PFSK-1 (cell line): ENCODE results near the gene MAPRE2.

Source experiments
- FOXP2 ChIP-seq: optimal IDR thresholded peaks from 2 replicates; pipeline ENCODE3; 2011; ENCODE audit warnings: borderline replicate concordance, control low read depth, inconsistent platforms; ENCODE audit not compliant: insufficient read depth; ENCODE audit errors: extremely low read length, extremely low read depth
- POLR2AphosphoS5 ChIP-seq: IDR thresholded peaks from 2 replicates; pipeline ENCODE4 v1.6.1; 2012; ENCODE audit warnings: low read depth, mild to moderate bottlenecking, control low read depth, low read length, moderate library complexity
- SIN3A ChIP-seq: IDR thresholded peaks from 2 replicates; pipeline ENCODE4 v1.6.1; 2012; ENCODE audit warnings: mild to moderate bottlenecking, low read length, moderate library complexity, borderline replicate concordance; ENCODE audit not compliant: insufficient read depth
- TAF1 ChIP-seq: IDR thresholded peaks from 2 replicates; pipeline ENCODE4 v1.6.1; 2012; ENCODE audit warnings: low read length, control low read depth, borderline replicate concordance; ENCODE audit not compliant: insufficient read depth
- TF ChIP-seq, protein P1 (sequence below), 2 experiments: IDR thresholded peaks; 2 replicates each; pipeline versions ENCODE4 v1.6.1 to v1.8.0; 2011 to 2012; ENCODE audit warnings: low read depth in 2 of 2, low read length in 2 of 2, control low read depth in 1 of 2, inconsistent platforms in 1 of 2, mild to moderate bottlenecking in 1 of 2, moderate library complexity in 1 of 2; ENCODE audit not compliant: insufficient read depth in 1 of 2

Gene MAPRE2

DNA sequence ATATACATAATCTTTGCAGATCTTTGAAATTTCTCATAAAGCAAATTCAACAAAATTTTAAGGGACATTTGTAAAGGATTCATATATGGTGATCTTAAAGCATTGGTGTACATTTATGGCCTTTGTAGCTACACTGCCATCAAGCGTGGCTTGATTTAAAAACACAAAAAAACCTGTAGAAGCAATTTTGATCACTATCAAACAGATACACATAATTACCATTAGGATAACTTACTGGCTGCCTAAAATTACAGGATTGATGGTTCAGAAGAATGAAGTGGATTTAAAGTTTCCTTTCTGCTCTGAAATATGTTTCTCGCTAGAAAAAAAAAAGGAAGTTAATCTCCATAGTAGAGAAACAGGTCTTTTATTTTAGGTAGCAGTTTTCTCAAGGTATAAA, 31.4 kb downstream of the MAPRE2 start:
- TF ChIP-seq TAF1, result no peak
- no peak for TF ChIP-seq SIN3A
- TF ChIP-seq FOXP2, result no peak
- TF ChIP-seq, protein P1, sequence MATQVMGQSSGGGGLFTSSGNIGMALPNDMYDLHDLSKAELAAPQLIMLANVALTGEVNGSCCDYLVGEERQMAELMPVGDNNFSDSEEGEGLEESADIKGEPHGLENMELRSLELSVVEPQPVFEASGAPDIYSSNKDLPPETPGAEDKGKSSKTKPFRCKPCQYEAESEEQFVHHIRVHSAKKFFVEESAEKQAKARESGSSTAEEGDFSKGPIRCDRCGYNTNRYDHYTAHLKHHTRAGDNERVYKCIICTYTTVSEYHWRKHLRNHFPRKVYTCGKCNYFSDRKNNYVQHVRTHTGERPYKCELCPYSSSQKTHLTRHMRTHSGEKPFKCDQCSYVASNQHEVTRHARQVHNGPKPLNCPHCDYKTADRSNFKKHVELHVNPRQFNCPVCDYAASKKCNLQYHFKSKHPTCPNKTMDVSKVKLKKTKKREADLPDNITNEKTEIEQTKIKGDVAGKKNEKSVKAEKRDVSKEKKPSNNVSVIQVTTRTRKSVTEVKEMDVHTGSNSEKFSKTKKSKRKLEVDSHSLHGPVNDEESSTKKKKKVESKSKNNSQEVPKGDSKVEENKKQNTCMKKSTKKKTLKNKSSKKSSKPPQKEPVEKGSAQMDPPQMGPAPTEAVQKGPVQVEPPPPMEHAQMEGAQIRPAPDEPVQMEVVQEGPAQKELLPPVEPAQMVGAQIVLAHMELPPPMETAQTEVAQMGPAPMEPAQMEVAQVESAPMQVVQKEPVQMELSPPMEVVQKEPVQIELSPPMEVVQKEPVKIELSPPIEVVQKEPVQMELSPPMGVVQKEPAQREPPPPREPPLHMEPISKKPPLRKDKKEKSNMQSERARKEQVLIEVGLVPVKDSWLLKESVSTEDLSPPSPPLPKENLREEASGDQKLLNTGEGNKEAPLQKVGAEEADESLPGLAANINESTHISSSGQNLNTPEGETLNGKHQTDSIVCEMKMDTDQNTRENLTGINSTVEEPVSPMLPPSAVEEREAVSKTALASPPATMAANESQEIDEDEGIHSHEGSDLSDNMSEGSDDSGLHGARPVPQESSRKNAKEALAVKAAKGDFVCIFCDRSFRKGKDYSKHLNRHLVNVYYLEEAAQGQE (IDR thresholded peaks at IDR 0.05; ENCODE audit: insufficient read depth in 1 of 2, low read depth in 2 of 2, low read length in 2 of 2), result no peak
- no peak for TF ChIP-seq POLR2AphosphoS5

DNA sequence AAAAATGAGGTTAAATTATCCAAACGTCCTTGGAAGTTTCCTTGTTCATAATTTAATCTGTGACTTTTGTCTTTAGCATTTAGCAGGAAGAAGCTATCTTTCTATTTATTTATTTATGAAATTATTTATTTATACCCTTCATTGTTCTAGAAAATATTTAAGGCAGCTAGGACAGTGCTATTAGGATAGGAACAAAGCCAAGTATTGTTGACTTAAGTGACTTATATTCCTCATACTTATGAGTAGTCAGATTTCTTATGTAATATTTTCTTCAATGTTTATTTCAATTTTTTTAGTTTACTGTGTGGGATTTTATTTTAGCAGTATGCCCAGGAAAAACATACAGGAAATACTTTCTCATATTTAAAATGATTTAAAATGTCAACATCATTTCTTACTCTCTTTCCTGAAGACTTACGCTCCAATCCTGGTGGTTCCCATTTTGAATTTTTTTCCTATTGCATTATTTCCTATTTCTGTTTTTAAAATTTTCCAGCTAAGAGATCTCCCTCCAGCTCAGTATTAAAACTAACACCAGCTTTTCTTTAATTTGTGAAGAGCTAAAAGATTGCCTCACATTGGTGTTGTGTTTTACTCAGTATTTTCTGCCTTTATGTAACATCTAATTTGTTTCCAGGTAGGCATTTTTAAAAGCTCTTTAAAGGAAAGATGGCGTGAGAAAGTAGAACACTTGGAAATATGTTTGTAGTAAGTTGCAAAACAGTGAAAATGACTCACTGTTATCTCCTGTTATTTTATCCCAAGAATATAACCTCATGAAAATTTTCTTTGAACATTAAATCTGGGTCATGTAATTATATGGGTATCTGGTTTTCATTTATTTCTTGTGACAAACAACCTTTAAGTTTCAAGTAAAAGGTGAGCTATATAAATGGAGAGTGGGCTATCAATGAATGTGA, 32.2 kb downstream of the MAPRE2 start:
- TF ChIP-seq, protein P1 (IDR thresholded peaks at IDR 0.05; ENCODE audit: insufficient read depth in 1 of 2, low read depth in 2 of 2, low read length in 2 of 2), result no peak
- TF ChIP-seq TAF1 (no peak), FOXP2 (no peak), POLR2AphosphoS5 (no peak), SIN3A (no peak)

DNA sequence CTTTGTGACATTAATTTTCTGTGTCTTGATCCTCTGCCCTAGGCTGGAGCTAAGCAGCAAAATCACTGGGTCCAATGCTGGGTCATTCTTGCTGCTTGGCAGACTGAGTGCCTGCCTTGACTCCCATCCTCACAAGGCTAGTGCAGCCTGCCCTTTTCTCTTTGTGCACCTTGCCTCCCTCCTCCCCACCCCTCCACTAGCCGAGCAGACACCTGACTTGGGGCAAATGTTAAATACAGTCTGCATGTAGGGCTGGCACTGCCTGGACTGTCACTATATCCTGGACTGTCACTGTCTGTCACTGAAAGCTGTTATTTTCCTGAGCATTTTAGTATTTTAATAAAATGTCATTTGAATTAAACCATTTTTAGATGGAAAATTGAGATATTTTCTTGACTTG, 33.4 kb downstream of the MAPRE2 start:
- TF ChIP-seq, protein P1 (IDR thresholded peaks at IDR 0.05; ENCODE audit: insufficient read depth in 1 of 2, low read depth in 2 of 2, low read length in 2 of 2), result no peak
- TF ChIP-seq TAF1 (no peak), SIN3A (no peak), FOXP2 (no peak), POLR2AphosphoS5 (no peak)

DNA sequence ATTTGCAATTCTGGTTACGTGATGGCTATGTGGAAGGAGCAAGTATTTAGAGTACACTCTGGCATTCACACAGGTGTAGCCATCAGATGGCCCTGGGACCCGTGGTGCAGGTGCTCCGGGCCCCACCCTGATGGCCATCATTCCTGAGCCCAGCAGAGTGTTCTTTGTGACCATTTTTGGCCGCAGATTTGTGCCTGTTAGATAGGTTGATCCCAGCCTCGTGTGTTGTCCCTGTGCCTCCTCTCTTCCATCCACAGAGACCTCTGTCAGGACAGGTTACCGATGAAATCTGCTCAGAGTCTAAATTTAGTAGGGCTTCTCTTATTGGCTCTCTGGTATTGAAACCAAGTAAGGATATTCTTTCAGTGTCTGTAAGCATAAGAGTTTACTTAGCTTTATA, 33.9 kb downstream of the MAPRE2 start:
- TF ChIP-seq SIN3A (no peak), POLR2AphosphoS5 (no peak), TAF1 (no peak), FOXP2 (no peak)
- TF ChIP-seq, protein P1 (IDR thresholded peaks at IDR 0.05; ENCODE audit: insufficient read depth in 1 of 2, low read depth in 2 of 2, low read length in 2 of 2), result no peak
